NB4 (cell line): ENCODE measurements around the gene SIRT5.

Source experiments
- POLR2A ChIP-seq: IDR thresholded peaks from 2 replicates; pipeline ENCODE4 v1.6.1; 2011; ENCODE audit warnings: mild to moderate bottlenecking; ENCODE audit not compliant: insufficient read length; ENCODE audit errors: extremely low read depth
- TF ChIP-seq, protein P1 (sequence below): IDR thresholded peaks from one replicate; pipeline ENCODE4 v1.5.1; 2012; ENCODE audit warnings: low read depth, low read length

DNA sequence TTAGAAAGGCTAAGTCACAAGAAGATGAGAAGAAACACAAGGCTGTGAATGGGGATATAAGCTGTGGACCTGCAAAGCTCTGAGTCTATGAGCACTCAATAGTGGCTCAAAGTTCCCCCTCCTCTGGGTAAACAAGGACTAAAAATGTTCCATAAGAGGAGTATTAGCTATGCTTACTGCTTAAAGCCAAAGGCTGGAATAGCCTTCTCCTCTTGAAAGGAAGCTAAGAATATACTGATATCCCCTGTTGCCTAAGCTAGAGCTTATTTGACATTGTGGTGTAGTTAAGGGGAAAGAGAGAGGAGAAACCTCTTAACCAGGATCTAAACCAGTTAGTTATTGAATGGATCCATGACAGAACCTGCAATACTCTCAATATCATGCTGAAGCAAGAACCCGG, 86.5 kb downstream of the SIRT5 start:
- TF ChIP-seq, protein P1, sequence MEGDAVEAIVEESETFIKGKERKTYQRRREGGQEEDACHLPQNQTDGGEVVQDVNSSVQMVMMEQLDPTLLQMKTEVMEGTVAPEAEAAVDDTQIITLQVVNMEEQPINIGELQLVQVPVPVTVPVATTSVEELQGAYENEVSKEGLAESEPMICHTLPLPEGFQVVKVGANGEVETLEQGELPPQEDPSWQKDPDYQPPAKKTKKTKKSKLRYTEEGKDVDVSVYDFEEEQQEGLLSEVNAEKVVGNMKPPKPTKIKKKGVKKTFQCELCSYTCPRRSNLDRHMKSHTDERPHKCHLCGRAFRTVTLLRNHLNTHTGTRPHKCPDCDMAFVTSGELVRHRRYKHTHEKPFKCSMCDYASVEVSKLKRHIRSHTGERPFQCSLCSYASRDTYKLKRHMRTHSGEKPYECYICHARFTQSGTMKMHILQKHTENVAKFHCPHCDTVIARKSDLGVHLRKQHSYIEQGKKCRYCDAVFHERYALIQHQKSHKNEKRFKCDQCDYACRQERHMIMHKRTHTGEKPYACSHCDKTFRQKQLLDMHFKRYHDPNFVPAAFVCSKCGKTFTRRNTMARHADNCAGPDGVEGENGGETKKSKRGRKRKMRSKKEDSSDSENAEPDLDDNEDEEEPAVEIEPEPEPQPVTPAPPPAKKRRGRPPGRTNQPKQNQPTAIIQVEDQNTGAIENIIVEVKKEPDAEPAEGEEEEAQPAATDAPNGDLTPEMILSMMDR, result no peak
- no peak for TF ChIP-seq POLR2A
